Measurements from ENCODE around the gene ACIN1.

ACIN1 gene

DNA sequence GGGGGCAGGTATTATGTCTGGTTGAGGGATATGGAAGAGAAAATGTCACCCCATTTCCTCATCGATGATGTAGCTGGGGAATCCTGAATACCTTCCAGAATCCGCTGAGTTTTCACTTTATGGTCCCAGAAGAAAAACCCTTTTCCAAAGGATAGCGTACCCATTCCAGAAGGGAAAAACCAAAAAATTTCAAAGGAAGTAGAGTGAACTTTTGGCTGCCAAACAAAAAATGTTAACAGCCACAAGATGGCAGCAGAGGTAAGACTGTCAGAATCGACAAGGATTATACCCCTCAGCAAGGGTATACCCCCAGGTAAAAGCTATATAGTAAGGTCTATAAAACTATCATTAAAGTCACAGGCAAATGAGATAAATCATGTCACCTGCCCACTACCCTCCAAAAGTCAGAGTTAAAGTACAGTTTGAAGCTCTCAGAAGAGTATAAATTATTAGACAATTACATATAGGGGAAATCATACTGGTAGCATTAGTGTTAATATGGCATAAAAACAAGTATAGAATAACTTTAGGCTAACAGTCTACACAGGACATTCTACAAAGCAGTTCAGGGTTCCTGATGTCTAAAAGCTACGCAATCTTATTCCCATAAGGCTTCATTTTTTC is 18.0 kb downstream of the ACIN1 start:
- DNase-seq, result no peak

DNA sequence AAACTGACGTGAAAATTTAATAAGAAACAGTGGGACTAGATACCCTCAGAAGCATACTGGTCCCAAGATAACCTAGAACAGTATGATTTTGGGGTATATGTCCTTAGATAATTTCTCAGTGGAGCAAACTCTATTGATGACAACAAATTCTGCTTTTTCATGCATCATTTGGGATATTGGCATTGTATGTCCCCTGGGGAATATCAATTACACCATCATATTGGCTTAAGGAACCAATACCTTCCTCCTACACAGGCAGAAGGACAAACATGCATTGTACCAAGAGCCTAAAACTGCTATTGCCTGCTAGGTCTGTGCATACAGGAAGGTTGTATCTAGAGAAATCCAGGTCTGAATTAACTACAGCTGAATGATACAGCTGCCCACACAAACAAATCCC is 20.0 kb downstream of the ACIN1 start:
- DNase-seq, result no peak

GRCh38 chr14:23071921-23072539 is 22.9 kb downstream of the ACIN1 start:
- DNase-seq, result no peak

DNA sequence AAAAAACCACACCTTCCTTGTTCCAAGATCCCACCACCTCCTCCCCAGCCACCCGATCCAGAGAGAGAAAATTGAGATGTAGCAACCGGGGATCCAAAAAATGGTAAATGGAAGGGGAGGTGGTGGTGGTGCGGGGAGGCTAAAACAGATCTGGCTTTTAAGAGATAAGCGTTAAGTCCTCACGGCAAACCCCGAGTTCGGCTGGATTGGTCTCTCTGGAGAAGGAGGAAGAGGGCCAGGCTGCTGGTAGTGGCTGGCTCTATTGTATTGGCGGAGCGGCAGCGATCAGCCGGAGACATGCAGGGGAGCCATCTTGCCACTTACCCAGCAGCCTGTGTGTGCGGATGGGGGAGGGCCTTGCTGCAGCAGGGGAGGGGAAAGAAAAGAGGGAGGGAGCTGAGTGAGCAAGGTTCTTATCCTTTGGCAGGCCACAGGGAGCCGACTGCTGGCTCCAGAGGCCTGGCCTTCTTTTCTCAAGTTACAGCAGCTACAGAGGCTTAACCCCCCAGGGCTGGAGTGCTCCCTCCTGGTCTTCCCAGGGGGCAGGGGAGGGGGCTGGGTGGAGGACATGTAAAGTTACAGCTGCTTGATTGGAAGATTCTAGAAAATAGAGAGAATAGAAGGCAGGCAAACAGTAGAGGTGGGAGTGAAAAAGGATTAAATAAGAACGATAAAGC is 23.6 kb downstream of the ACIN1 start:
- no peak for DNase-seq

- DNase-seq, result no peak
Observed at GRCh38 chr14:23070262-23071129, 24.4 kb downstream of the ACIN1 start.

GRCh38 chr14:23069413-23069806 is 25.5 kb downstream of the ACIN1 start:
- DNase-seq, result no peak

- DNase-seq, result no peak
Observed at GRCh38 chr14:23068789-23069412, 26.0 kb downstream of the ACIN1 start.

GRCh38 chr14:23067847-23068788 is 26.8 kb downstream of the ACIN1 start:
- no peak for DNase-seq

GRCh38 chr14:23066855-23067744 is 27.8 kb downstream of the ACIN1 start:
- DNase-seq, result no peak

- no peak for DNase-seq
Observed at GRCh38 chr14:23066368-23066767, 28.6 kb downstream of the ACIN1 start.

DNA sequence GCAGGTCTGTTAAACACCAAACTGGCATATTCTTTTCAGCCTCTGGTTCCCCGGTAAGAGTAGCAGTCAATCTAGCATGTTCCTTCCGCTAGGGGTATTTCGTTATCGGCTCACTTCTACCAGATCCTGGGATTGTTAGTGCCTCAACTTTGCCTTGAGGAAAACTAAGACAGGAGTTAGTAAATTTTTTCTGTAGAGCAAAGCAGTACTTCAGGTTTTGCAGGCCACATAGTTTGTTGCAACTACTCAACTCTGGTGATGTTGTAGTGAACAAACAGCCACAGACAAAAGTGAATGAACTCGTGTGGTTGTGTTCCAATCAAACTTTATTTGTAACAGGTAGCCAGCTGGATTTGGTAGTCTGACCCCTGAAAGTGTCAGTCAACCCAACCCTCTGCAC is 31.3 kb downstream of the ACIN1 start:
- no peak for DNase-seq

DNA sequence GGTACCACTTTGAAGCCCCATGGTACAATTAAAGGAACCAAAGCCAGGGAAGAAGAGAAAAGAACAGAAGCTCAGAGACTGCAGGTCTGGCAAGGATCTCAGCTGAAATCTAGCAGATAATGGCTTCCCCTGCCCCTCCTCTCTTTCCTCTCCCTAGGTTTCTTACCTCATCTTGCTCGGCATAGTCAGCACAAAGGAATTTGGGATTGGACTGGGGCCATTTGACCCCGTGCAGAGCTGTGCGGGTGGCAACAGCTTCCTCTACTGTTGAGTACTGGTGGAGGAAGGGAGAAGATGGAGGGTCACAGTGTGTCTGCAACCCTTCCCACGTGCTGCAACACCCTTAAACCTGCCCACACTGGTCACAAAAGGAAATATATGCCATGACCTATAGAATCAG is 32.9 kb downstream of the ACIN1 start:
- DNase-seq, result no peak

DNA sequence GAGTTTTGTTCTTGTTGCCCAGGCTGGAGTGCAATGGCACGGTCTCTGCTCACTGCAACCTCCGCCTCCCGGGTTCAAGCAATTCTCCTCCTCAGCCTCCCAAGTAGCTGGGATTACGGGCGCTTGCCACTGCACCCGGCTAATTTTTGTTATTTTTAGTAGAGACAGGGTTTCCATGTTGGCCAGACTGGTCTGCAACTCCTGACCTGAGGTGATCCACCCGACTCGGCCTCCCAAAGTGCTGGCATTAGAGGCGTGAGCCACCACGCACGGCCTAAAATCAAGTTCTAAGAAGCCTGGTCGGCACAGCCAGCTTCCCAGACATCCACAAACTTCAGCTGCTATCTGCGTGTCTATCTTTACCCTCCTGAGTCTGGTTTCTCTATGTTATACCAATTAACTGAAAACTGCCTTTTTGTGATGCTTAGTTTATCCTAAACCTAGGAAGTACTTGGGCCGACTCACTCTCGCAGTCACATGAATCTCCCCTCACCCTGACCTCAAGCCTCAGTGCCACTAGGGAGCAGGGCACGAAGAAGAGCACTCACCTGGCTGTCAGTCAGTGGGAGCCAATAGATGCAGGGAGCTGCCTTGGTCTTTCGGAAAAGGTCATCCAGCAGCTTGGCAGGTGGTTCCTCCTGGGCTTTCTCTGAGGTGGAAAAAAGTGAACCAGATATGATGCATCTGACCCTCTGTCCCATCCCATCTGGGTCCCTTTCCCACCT is 34.2 kb downstream of the ACIN1 start:
- no peak for DNase-seq

GRCh38 chr14:23058654-23059504 is 36.1 kb downstream of the ACIN1 start:
- DNase-seq, result no peak

DNA sequence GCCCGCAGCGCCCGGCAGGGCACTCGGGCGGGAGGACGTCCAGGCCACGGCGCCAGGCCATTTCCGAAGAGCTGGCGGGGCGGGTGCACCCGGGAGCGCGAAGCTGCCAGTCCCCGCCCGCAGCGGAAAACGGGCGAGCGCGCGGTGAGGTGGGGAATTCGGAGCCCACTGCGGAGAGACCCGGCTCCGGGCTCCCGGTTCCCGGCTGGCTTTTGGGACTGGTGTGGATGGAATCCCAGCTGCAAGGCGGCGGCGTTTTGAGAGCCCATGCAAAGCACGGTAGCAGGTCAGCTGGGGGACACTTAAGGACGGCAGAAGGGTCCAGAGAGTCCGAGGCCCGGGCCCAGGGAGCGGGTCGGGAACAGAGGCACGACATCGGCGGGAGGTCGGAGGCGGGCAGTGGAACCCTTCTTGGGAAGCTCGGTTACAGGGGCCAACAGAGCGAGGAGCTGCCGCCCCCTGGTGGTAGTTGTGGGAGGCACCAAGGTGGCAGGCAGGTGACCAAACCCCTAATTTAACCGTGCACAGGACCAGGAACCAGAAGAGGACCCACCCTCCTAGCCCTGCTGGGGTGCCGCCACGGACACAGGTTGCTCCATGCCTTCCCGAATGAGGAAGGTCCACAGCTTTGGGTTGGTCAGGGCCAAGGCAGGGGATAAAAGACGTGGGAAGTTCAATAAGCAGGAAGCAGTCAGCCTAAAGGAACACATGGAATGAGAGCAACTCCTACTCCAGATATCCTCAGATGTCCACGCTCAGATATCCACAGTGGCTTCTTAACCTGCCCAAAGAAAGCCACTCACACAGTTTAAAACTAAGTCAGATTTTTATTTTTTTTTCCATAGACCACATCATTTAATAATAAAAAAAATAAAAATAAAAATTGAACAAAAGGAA is 36.9 kb downstream of the ACIN1 start:
- DNase-seq, result no peak

DNA sequence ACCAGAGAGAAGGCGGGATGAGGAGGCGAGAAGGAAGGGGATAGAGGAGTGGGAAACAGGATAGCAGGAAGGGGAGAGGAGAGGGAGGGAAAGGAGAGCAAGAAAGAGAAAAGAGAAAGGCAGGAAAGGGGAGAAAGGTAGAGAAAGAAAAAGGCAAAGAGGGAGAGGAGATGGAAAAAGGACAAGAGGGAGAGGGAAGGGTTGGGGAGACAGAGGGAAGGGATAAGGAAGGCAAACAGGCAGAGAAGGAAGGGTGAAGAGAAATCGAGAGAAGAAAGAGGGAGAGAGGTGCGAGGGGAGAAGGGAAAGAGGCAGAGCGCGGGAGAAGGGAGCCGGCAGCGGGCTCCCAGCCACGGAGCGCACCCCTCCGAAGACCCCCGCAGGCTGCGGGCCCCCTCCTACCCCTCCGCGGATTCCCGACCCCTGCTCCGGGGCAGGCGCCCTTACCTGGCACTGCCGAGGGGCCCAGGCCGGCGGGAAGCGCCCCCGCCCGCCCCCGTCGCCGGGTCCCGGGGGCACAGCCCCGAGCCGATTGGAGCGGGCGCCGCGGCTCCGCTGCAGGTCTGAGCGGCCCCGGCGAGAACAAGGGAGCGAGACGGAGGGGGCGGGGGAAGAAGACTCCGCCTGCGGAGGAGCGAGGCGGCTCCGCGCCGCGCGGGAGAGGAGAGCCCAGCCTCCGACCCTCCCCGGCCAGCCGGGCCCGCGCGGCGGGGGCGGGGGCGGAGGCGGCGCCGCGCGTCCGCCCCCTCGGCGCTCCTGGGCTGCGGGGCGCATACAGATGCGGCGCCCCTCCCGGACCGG is 37.8 kb downstream of the ACIN1 start, which contains the start of gene CDH24:
Gene CDH24 (minus strand): TSS at position 565 of the 801 bp plus-strand sequence. CDS start 1,787 bp downstream, outside the sequence.
- no peak for DNase-seq

Data from NCI-H187 treated with DMSO at 0.1 percent for 48 hours (cell line).